ENCODE results near the gene GPR31.

DNA sequence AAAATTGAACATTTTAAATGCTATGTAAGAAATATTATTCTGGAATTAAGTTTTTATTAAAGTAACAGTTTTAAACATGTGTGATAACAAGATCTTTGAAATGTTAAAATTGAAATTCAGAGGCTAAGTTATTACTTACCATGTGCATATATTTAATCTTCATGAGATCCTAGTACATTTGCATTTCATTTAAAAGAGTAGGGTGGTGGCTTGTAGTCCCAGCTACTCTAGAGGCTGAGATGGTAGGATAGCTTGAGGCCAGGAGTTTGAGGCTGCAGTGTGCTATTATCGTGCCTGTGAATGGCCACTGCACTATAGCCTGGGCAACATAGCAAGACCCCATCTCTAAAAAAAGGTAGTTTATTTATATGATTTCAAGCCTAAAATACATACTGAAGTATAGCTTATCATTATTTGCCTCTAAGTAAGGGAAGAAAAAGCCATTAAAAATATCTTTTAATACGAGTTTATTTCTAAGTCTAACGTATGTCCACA is 31.9 kb downstream of the GPR31 start:
- TF ChIP-seq, protein P1, sequence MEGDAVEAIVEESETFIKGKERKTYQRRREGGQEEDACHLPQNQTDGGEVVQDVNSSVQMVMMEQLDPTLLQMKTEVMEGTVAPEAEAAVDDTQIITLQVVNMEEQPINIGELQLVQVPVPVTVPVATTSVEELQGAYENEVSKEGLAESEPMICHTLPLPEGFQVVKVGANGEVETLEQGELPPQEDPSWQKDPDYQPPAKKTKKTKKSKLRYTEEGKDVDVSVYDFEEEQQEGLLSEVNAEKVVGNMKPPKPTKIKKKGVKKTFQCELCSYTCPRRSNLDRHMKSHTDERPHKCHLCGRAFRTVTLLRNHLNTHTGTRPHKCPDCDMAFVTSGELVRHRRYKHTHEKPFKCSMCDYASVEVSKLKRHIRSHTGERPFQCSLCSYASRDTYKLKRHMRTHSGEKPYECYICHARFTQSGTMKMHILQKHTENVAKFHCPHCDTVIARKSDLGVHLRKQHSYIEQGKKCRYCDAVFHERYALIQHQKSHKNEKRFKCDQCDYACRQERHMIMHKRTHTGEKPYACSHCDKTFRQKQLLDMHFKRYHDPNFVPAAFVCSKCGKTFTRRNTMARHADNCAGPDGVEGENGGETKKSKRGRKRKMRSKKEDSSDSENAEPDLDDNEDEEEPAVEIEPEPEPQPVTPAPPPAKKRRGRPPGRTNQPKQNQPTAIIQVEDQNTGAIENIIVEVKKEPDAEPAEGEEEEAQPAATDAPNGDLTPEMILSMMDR (IDR thresholded peaks at IDR 0.05; ENCODE audit: insufficient read depth, low read length, poor library complexity, severe bottlenecking), result no peak
- no peak for TF ChIP-seq EZH2phosphoT487 (conservative IDR thresholded peaks at IDR 0.05; ENCODE audit: low read length)

Data from SU-DHL-6 (cell line).